Measurements from ENCODE around the gene C1QTNF2. TPM values are rescaled to one million over a fixed set of nuclear protein-coding genes. Genes with fewer than 3 reads are reported as not detected.
A peak's percentile ranks its signal among the peaks of the same experiment; 100 is the strongest.

Gene C1QTNF2
- total and polyA plus RNA-seq, 2 of the 13 experiments (the other 11 are each of a cell fraction or from before 2014, with no cell fraction given) = not detected

- TF ChIP-seq ZNF503 (CRISPR knock-in tag; IDR thresholded peaks at IDR 0.05) (0 out of 2 replicates have a peak, but pooled peaks have one; percentile 6), NCOA2 (CRISPR knock-in tag; IDR thresholded peaks at IDR 0.05) (no peak), REST (IDR thresholded peaks at IDR 0.05; ENCODE audit: borderline replicate concordance in 1 of 2, low read depth in 1 of 2, low read length in 2 of 2) (peak in 1 of 2 experiments; percentile 5; a peak in 1 of 4 replicates), ZNF850 (CRISPR knock-in tag; conservative IDR thresholded peaks at IDR 0.05) (no peak), TOE1 (CRISPR knock-in tag; IDR thresholded peaks at IDR 0.05) (no peak), SOX6 (IDR thresholded peaks at IDR 0.05) (no peak), SOX6 (CRISPR knock-in tag; IDR thresholded peaks at IDR 0.05) (0 out of 2 replicates have a peak, but pooled peaks have one; percentile 14), ZBTB46 (CRISPR knock-in tag; IDR thresholded peaks at IDR 0.05; ENCODE audit: borderline replicate concordance) (no peak), ZMAT5 (CRISPR knock-in tag; IDR thresholded peaks at IDR 0.05; ENCODE audit: borderline replicate concordance, low read depth) (no peak), THAP11 (CRISPR knock-in tag; IDR thresholded peaks at IDR 0.05) (peak; percentile 86), HDAC2 (CRISPR knock-in tag; IDR thresholded peaks at IDR 0.05) (no peak; the same call in 1 of the 2 replicates), POLR2A (IDR thresholded peaks at IDR 0.05; ENCODE audit: insufficient read depth in 1 of 2, low read depth in 2 of 2, low read length in 2 of 2) (peak; percentile 66 to 80), ZNF772 (CRISPR knock-in tag; IDR thresholded peaks at IDR 0.05) (peak; percentile 76; the same call in 1 of the 2 replicates), ZNF383 (CRISPR knock-in tag; IDR thresholded peaks at IDR 0.05; ENCODE audit: borderline replicate concordance) (no peak), POLR2AphosphoS2 (IDR thresholded peaks at IDR 0.05; ENCODE audit: low read depth, low read length) (no peak), HOXD1 (CRISPR knock-in tag; IDR thresholded peaks at IDR 0.05) (no peak), HOXA3 (CRISPR knock-in tag; IDR thresholded peaks at IDR 0.05) (peak; percentile 48; the same call in 1 of the 2 replicates), UBTF (CRISPR knock-in tag; IDR thresholded peaks at IDR 0.05) (peak; percentile 34; the same call in 1 of the 2 replicates), CHD2 (IDR thresholded peaks at IDR 0.05; ENCODE audit: low read depth, low read length) (peak; percentile 94)
Observed at GRCh38 chr5:160418561-160419457, 48.4 kb upstream of the C1QTNF2 start, which contains the start of gene SLU7 (continued).
